Measurements from ENCODE around the gene HOXC9.

GRCh38 chr12:54005531-54005852 lies 5.5 kb downstream of the HOXC9 start:
- TF ChIP-seq CTCF (IDR thresholded peaks at IDR 0.05) (no peak), ZFX (IDR thresholded peaks at IDR 0.05; ENCODE audit: borderline replicate concordance) (no peak)

All from 22Rv1 (cell line).